ENCODE data around the gene LIMCH1.

The LIMCH1 gene

DNA sequence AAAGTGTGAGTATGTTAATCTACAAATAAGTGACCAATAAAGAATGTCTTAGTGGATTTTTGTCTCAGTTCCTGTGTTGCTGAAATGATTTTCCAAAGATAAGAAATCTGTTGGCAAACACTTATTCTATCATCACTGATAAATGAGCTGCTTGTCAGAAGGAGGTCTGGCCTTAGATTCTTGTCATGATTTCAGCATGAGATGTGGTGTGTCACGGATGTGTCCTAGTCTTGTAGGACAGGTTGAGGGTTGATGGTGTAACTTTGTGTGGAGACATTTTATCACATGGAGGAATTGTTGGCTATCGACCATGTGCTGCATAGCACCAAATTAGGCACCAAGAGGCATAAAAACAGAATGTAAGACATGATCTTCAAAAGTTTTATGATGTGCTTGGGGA lies 31.8 kb upstream of the LIMCH1 start:
- Histone ChIP-seq H3K36me3 (ENCODE audit: control insufficient read depth, insufficient read depth, low read length) (no peaks in the 10 kb centered on the region), H3K4me3 (replicated peaks; ENCODE audit: low read depth, low read length) (no peak overlapping the region), H3K27me3 (replicated peaks; ENCODE audit: control insufficient read depth, insufficient read depth, low read length) (no peaks in the 10 kb centered on the region)
- DNase-seq (ENCODE audit: extremely low read depth, insufficient read length) = no peak
- TF ChIP-seq, protein P1, sequence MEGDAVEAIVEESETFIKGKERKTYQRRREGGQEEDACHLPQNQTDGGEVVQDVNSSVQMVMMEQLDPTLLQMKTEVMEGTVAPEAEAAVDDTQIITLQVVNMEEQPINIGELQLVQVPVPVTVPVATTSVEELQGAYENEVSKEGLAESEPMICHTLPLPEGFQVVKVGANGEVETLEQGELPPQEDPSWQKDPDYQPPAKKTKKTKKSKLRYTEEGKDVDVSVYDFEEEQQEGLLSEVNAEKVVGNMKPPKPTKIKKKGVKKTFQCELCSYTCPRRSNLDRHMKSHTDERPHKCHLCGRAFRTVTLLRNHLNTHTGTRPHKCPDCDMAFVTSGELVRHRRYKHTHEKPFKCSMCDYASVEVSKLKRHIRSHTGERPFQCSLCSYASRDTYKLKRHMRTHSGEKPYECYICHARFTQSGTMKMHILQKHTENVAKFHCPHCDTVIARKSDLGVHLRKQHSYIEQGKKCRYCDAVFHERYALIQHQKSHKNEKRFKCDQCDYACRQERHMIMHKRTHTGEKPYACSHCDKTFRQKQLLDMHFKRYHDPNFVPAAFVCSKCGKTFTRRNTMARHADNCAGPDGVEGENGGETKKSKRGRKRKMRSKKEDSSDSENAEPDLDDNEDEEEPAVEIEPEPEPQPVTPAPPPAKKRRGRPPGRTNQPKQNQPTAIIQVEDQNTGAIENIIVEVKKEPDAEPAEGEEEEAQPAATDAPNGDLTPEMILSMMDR (IDR thresholded peaks at IDR 0.05; ENCODE audit: insufficient read depth, low read length, poor library complexity, severe bottlenecking) = no peak

DNA sequence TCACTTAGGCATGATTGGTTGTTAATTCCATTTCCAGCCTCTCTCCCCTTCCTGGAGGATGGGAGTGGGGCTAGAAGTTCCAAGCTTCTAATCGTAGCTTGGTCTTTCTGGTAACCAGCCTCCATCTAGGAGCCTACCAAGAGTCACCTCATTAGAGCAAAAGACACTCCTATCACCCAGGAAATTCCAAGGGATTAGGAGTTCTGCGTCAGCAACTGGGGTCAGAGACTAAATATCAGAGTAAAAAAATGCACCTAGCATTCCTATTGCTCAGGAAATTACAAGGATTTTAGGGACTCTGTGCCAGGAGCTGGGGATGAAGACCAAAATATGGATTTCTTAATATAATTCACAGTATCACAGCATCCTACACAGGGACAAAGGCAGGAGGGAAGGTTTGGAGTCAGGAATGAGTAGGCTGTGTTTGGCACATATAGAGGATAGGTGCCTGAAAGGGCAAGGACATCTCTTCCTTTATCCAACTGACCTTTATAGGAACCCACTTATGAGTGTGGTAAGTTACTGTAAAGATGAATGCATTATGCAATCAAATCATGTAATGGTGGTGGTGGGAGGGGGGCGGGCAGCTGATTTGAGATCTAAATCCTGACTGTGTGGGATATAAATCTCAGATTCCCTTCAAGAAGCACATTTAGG lies 30.5 kb upstream of the LIMCH1 start:
- Histone ChIP-seq H3K27me3 (replicated peaks; ENCODE audit: control insufficient read depth, insufficient read depth, low read length) (no peaks in the 10 kb centered on the region), H3K4me3 (replicated peaks; ENCODE audit: low read depth, low read length) (no peak overlapping the region), H3K36me3 (ENCODE audit: control insufficient read depth, insufficient read depth, low read length) (no peaks in the 10 kb centered on the region)
- TF ChIP-seq, protein P1 (IDR thresholded peaks at IDR 0.05; ENCODE audit: insufficient read depth, low read length, poor library complexity, severe bottlenecking) = no peak
- DNase-seq (ENCODE audit: extremely low read depth, insufficient read length) = no peak

DNA sequence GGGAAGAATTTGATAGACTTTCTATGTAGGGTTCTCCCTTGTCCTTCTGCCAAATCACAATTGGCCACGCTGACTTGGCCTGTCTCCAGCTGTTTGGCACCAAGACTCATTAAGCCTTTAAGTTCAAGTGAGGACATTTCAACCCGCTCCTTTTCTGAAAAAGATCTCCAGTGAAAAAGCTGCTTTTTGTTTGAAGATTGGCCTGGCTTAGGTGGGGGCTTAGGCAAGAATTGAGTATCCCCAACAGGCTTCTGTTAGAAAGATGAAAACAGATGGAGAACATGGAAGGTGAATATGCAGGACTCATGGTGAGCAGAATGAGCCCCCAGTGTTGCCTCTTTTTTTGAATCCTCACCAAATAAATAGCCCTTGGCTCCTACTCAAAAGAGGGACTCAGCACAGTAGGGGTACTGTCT lies 28.5 kb upstream of the LIMCH1 start:
- no peaks in the 10 kb centered on the region for H3K36me3 ChIP-seq (ENCODE audit: control insufficient read depth, insufficient read depth, low read length)
- no peak overlapping the region for H3K4me3 ChIP-seq (replicated peaks; ENCODE audit: low read depth, low read length)
- TF ChIP-seq, protein P1 (IDR thresholded peaks at IDR 0.05; ENCODE audit: insufficient read depth, low read length, poor library complexity, severe bottlenecking) = no peak
- DNase-seq (ENCODE audit: extremely low read depth, insufficient read length) = no peak
- no peaks in the 10 kb centered on the region for H3K27me3 ChIP-seq (replicated peaks; ENCODE audit: control insufficient read depth, insufficient read depth, low read length)

GRCh38 chr4:41510179-41510578 lies 27.8 kb upstream of the LIMCH1 start:
- no peak overlapping the region for H3K4me3 ChIP-seq (replicated peaks; ENCODE audit: low read depth, low read length)
- H3K36me3 ChIP-seq (ENCODE audit: control insufficient read depth, insufficient read depth, low read length) = no peaks in the 10 kb centered on the region
- H3K27me3 ChIP-seq (replicated peaks; ENCODE audit: control insufficient read depth, insufficient read depth, low read length) = no peaks in the 10 kb centered on the region
- DNase-seq (ENCODE audit: extremely low read depth, insufficient read length) = no peak
- TF ChIP-seq, protein P1 (IDR thresholded peaks at IDR 0.05; ENCODE audit: insufficient read depth, low read length, poor library complexity, severe bottlenecking) = no peak

GRCh38 chr4:41512136-41512535 lies 25.8 kb upstream of the LIMCH1 start:
- Histone ChIP-seq H3K27me3 (replicated peaks; ENCODE audit: control insufficient read depth, insufficient read depth, low read length) (no peaks in the 10 kb centered on the region), H3K36me3 (ENCODE audit: control insufficient read depth, insufficient read depth, low read length) (no peaks in the 10 kb centered on the region), H3K4me3 (replicated peaks; ENCODE audit: low read depth, low read length) (no peak overlapping the region)
- TF ChIP-seq, protein P1 (IDR thresholded peaks at IDR 0.05; ENCODE audit: insufficient read depth, low read length, poor library complexity, severe bottlenecking) = no peak
- no peak for DNase-seq (ENCODE audit: extremely low read depth, insufficient read length)

DNA sequence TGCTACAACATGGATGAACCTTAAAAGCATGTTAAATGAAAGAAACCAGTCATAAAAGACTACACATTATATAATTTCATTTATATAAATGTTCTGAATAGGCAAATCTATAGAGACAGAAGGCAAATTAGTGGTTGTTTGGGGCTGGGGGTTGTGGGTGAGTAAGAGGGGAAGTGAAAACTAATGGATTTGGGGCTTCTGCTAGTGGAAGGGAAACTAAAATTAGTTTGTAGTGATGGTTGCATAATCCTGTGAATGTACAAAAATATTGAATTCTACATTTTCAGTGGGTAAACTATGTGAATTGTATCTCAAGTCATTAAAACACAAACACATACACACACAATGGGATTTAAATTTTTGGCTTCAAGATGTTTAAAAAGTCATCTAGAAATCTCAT lies 25.4 kb upstream of the LIMCH1 start:
- H3K36me3 ChIP-seq (ENCODE audit: control insufficient read depth, insufficient read depth, low read length) = no peaks in the 10 kb centered on the region
- DNase-seq (ENCODE audit: extremely low read depth, insufficient read length) = no peak
- H3K27me3 ChIP-seq (replicated peaks; ENCODE audit: control insufficient read depth, insufficient read depth, low read length) = no peaks in the 10 kb centered on the region
- TF ChIP-seq, protein P1 (IDR thresholded peaks at IDR 0.05; ENCODE audit: insufficient read depth, low read length, poor library complexity, severe bottlenecking) = no peak
- no peak overlapping the region for H3K4me3 ChIP-seq (replicated peaks; ENCODE audit: low read depth, low read length)

All from GM06990 (cell line).